ENCODE results near the gene CD79A.

DNA sequence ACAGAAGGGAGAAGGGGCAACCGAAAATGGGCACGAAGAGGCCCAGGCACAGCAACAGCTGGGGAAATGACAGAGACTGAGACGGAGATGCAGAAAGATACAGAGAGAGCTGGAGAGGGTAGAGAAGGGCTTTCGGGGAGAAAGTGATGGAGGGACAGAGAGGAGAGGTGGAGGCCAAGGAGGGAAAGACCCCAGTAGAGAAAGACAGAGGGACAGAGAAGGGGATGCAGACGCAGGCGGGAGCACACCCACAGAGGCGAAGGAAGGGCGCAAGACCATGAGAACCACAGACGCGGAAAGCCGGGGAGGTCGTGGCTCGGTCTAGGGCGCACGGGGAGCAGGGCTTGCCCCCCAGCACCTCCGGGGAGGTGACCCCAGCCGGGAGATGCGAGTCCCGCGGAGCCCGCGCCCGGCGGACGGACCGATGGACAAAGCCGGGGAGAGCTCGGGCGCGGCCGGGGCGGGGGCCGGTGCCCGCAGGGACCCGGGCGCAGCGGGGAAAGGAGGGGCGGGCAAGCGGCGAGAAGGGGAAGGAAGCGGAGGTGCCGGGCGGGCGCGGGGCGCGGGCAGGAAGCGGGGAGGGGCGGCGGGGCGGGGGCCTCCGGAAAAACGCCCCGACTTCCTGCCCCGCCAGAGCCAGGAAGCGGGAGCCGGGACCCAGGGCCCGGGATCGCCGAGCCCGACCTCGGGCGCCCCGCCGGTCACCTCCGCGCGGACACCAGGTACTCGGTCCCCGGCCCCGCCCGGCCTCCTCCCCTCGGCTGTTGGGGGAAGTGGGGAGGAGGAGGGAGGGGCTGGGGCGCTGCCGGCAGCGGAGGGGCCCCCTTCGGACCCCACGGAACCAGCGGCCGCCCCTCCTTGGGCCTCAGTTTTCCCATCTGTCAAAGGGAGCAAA, 5.7 kb downstream of the CD79A start, which contains the start of gene ARHGEF1:
- TF ChIP-seq, protein P1, sequence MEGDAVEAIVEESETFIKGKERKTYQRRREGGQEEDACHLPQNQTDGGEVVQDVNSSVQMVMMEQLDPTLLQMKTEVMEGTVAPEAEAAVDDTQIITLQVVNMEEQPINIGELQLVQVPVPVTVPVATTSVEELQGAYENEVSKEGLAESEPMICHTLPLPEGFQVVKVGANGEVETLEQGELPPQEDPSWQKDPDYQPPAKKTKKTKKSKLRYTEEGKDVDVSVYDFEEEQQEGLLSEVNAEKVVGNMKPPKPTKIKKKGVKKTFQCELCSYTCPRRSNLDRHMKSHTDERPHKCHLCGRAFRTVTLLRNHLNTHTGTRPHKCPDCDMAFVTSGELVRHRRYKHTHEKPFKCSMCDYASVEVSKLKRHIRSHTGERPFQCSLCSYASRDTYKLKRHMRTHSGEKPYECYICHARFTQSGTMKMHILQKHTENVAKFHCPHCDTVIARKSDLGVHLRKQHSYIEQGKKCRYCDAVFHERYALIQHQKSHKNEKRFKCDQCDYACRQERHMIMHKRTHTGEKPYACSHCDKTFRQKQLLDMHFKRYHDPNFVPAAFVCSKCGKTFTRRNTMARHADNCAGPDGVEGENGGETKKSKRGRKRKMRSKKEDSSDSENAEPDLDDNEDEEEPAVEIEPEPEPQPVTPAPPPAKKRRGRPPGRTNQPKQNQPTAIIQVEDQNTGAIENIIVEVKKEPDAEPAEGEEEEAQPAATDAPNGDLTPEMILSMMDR (IDR thresholded peaks at IDR 0.05): no peak
- TF ChIP-seq POLR2A (IDR thresholded peaks at IDR 0.05): peak in 2 of 4 donors; percentile 48 to 72

Measured in esophagus squamous epithelium (tissue), 4 donors.